GM23248 (cell line): ENCODE results near the gene AGBL3. TPM values are rescaled to one million over a fixed set of nuclear protein-coding genes. Genes with fewer than 3 reads are reported as not detected.

ENCODE experiments used
- DNase-seq: peaks from one replicate; pipeline ENCODE4 v3.0.0-alpha.2; 2015
- H2AFZ ChIP-seq: fragments of 200-600 bp; sonication (generic); 2 replicates; pipeline ENCODE4 v1.6.1; 2016; ENCODE audit warnings: antibody characterized with exemption
- H3F3A ChIP-seq: fragments of 200-600 bp; sonication (generic); 2 replicates; pipeline ENCODE4 v1.6.1; 2016; ENCODE audit warnings: mild to moderate bottlenecking, antibody characterized with exemption, mixed run types; ENCODE audit not compliant: insufficient read depth
- H3K27ac ChIP-seq: fragments of 200-600 bp; sonication (generic); 2 replicates; pipeline ENCODE4 v1.5.1; 2016; ENCODE audit warnings: mild to moderate bottlenecking
- H3K27me3 ChIP-seq: fragments of 200-600 bp; sonication (generic); replicated peaks from 2 replicates; pipeline ENCODE4 v1.6.1; 2016; ENCODE audit warnings: mild to moderate bottlenecking; ENCODE audit not compliant: insufficient read depth
- H3K36me3 ChIP-seq: fragments of 200-600 bp; sonication (generic); 2 replicates; pipeline ENCODE4 v1.6.1; 2016; ENCODE audit warnings: low read depth, mild to moderate bottlenecking
- H3K4me1 ChIP-seq: fragments of 200-600 bp; sonication (generic); 2 replicates; pipeline ENCODE4 v1.6.1; 2016; ENCODE audit warnings: mild to moderate bottlenecking; ENCODE audit not compliant: insufficient read depth
- H3K4me2 ChIP-seq: fragments of 200-600 bp; sonication (generic); one replicate; pipeline ENCODE4 v1.6.1; 2016; ENCODE audit warnings: mild to moderate bottlenecking; ENCODE audit not compliant: unreplicated experiment
- H3K4me3 ChIP-seq: fragments of 200-600 bp; sonication (generic); 2 replicates; pipeline ENCODE4 v1.5.1; 2016; ENCODE audit warnings: mild to moderate bottlenecking
- H3K79me2 ChIP-seq: fragments of 200-600 bp; sonication (generic); 2 replicates; pipeline ENCODE4 v1.6.1; 2016; ENCODE audit warnings: mild to moderate bottlenecking; ENCODE audit not compliant: insufficient read depth
- H3K9ac ChIP-seq: fragments of 200-600 bp; sonication (generic); 2 replicates; pipeline ENCODE4 v1.6.1; 2016; ENCODE audit warnings: mild to moderate bottlenecking
- H3K9me2 ChIP-seq: fragments of 200-600 bp; sonication (generic); 2 replicates; pipeline ENCODE4 v1.6.1; 2016; ENCODE audit warnings: mixed run types, mild to moderate bottlenecking, moderate library complexity; ENCODE audit not compliant: insufficient read depth
- H3K9me3 ChIP-seq: fragments of 200-600 bp; sonication (generic); one replicate; pipeline ENCODE4 v1.6.1; 2017; ENCODE audit warnings: low read depth
- H4K20me1 ChIP-seq: fragments of 200-600 bp; sonication (generic); 2 replicates; pipeline ENCODE4 v1.6.0; 2016; ENCODE audit not compliant: insufficient read depth
- EZH2 ChIP-seq: fragments of 200-600 bp; sonication (generic); IDR thresholded peaks from 2 replicates; pipeline ENCODE4 v1.6.1; 2018; ENCODE audit warnings: antibody characterized with exemption, mild to moderate bottlenecking; ENCODE audit not compliant: insufficient read depth, poor library complexity, severe bottlenecking
- EZH2phosphoT487 ChIP-seq: fragments of 200-600 bp; sonication (generic); IDR thresholded peaks from 2 replicates; pipeline ENCODE4 v1.6.1; 2018; ENCODE audit warnings: antibody characterized with exemption, moderate library complexity, mild to moderate bottlenecking, low read depth; ENCODE audit not compliant: insufficient read depth
- WGBS, 2 experiments: methylation state at CpG; one replicate each; pipeline ENCODE4 v1.1.6; 2015 to 2017; ENCODE audit warnings: low lambda C conversion rate in 2 of 2, low coverage in 1 of 2; ENCODE audit errors: missing lambda C conversion rate in 2 of 2; 5-methylcytosine and 5-hydroxymethylcytosine counted together
- in situ Hi-C: fragments of 300-500 bp; cut with MboI; formaldehyde crosslinking; loops from 2 replicates; pipeline ENCODE4 v1.15.0; 2020
- polyA plus RNA-seq: library from polyadenylated mRNA; unstranded; fragments of >200 nt; fragmentation: Nextera tagmentation; extraction: Ambion mirVana; gene quantifications from 2 replicates; pipeline ENCODE4 v1.2.1, GENCODE V29; 2016
- total RNA-seq: library from RNA; depleted of rRNA; stranded (reverse); fragments of >200 nt; shearing (Covaris generic); gene quantifications from 2 replicates; pipeline ENCODE4 v1.2.3, GENCODE V29; 2014

The AGBL3 gene
- total and polyA plus RNA-seq, 2 experiments from 2014 or later: 1.4 to 2.4 TPM

- Histone ChIP-seq H3K36me3 (peaks cover 87% of the 10 kb centered on the region), H3K27ac (0 out of 2 replicates have a peak overlapping the region, but pooled peaks have one; percentile 5), H2AFZ (no peak overlapping the region), H3K4me3 (no peak overlapping the region), H3K79me2 (peaks cover 38% of the 10 kb centered on the region), H3K27me3 (no peaks in the 10 kb centered on the region), H3F3A (peaks cover 86% of the 10 kb centered on the region), H3K4me1 (peaks cover 5% of the 10 kb centered on the region; the same call in 1 of the 2 replicates), H3K9ac (no peak overlapping the region), H3K9me3 (no peaks in the 10 kb centered on the region), H3K4me2 (no peak overlapping the region), H4K20me1 (no peaks in the 10 kb centered on the region), H3K9me2 (no peaks in the 10 kb centered on the region)
- peak; percentile 67 for DNase-seq
- WGBS, 2 experiments: 62 to 68% methylated on average over 9 of the region's 9 CpGs
- in situ Hi-C loops: loop anchor here (25.0 kb wide), 1 partner anchor 267 kb away; no protein-coding TSS in a partner anchor
- no peak for TF ChIP-seq EZH2
- no peak for TF ChIP-seq EZH2phosphoT487
Measured at GRCh38 chr7:134954197-134955082, 31.9 kb upstream of the AGBL3 start.

- Histone ChIP-seq H3K4me2 (no peak overlapping the region), H2AFZ (no peak overlapping the region), H3K4me3 (no peak overlapping the region), H3K27ac (no peak overlapping the region), H3K4me1 (no peaks in the 10 kb centered on the region), H3K36me3 (peaks cover 87% of the 10 kb centered on the region), H3K9me2 (no peaks in the 10 kb centered on the region), H3K79me2 (peaks cover 36% of the 10 kb centered on the region), H3K9me3 (no peaks in the 10 kb centered on the region), H3K27me3 (no peaks in the 10 kb centered on the region), H3K9ac (no peak overlapping the region), H3F3A (peaks cover 86% of the 10 kb centered on the region), H4K20me1 (no peaks in the 10 kb centered on the region)
- WGBS, 2 experiments: 92 to 100% methylated on average over 3 of the region's 3 CpGs
- TF ChIP-seq EZH2phosphoT487 (no peak), EZH2 (no peak)
- no peak for DNase-seq
- in situ Hi-C loops: loop anchor here (25.0 kb wide), 1 partner anchor 270 kb away; no protein-coding TSS in a partner anchor
Measured at GRCh38 chr7:134957005-134957404, 29.3 kb upstream of the AGBL3 start.

- no peak for DNase-seq
- H3K27me3 ChIP-seq: no peaks in the 10 kb centered on the region
- H3K79me2 ChIP-seq: peaks cover 29% of the 10 kb centered on the region
- H4K20me1 ChIP-seq: no peaks in the 10 kb centered on the region
- 96 to 97% methylated on average over 5 of the region's 5 CpGs for WGBS, 2 experiments
- no peak overlapping the region for H3K27ac ChIP-seq
- TF ChIP-seq EZH2phosphoT487: no peak
- no peak for TF ChIP-seq EZH2
- H3F3A ChIP-seq: peaks cover 82% of the 10 kb centered on the region
- in situ Hi-C loops: loop anchor here (25.0 kb wide), 1 partner anchor 273 kb away; no protein-coding TSS in a partner anchor
- H3K9me3 ChIP-seq: no peaks in the 10 kb centered on the region
- peaks cover 87% of the 10 kb centered on the region for H3K36me3 ChIP-seq
- no peak overlapping the region for H3K4me3 ChIP-seq
- no peak overlapping the region for H3K9ac ChIP-seq
- no peaks in the 10 kb centered on the region for H3K9me2 ChIP-seq
- no peaks in the 10 kb centered on the region for H3K4me1 ChIP-seq
- H3K4me2 ChIP-seq: no peak overlapping the region
- H2AFZ ChIP-seq: no peak overlapping the region
Measured at GRCh38 chr7:134959810-134960209, 26.5 kb upstream of the AGBL3 start.

GRCh38 chr7:134962270-134962780 lies 24.0 kb upstream of the AGBL3 start:
- no peak for DNase-seq
- H3K9me2 ChIP-seq: no peaks in the 10 kb centered on the region
- peak overlapping the region; percentile 15; the same call in 1 of the 2 replicates for H3K27ac ChIP-seq
- no peak overlapping the region for H3K4me2 ChIP-seq
- TF ChIP-seq EZH2 (no peak), EZH2phosphoT487 (no peak)
- H4K20me1 ChIP-seq: no peaks in the 10 kb centered on the region
- no peak overlapping the region for H3K9ac ChIP-seq
- H3K9me3 ChIP-seq: no peaks in the 10 kb centered on the region
- H3F3A ChIP-seq: peaks cover 88% of the 10 kb centered on the region
- no peak overlapping the region for H2AFZ ChIP-seq
- H3K27me3 ChIP-seq: no peaks in the 10 kb centered on the region
- peaks cover 92% of the 10 kb centered on the region for H3K36me3 ChIP-seq
- H3K79me2 ChIP-seq: peaks cover 11% of the 10 kb centered on the region; the same call in 1 of the 2 replicates
- H3K4me1 ChIP-seq: no peaks in the 10 kb centered on the region
- in situ Hi-C loops: loop anchor here (25.0 kb wide), 1 partner anchor 275 kb away; no protein-coding TSS in a partner anchor
- no peak overlapping the region for H3K4me3 ChIP-seq
